ENCODE results near the gene ADGRF5.
"Not testable (repeated sequence)": the region's sequence is repeated elsewhere in the genome, so short reads cannot be mapped to it uniquely, and the experiment has no call there.

ADGRF5 gene

DNA sequence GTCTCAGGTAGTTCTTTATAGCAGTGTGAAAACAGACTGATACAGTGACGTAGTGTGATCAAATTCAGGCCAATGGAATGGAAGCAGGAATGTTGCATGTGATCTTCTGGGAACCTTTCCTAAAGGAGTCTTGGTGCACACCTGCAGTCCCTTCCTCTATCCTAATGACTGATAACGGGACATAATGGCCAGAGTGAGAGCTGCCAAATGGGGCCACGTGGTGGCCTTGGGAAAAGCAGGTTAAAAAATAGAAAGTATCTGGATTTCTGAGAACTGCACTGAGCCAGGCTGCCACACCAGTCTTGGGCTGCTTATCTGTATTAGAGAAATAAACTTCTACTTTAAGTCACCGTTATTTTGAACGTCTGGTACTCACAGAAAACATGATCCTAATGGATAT lies 76.6 kb downstream of the ADGRF5 start:
- Histone ChIP-seq H3K4me3 (ENCODE audit: severe bottlenecking) (no peak overlapping the region), H3K36me3 (ENCODE audit: low read depth) (no peaks in the 10 kb centered on the region), H3K27me3 (ENCODE audit: insufficient read depth, poor library complexity, severe bottlenecking) (no peaks in the 10 kb centered on the region), H3K27ac (ENCODE audit: poor library complexity, severe bottlenecking) (no peak overlapping the region), H3K4me1 (ENCODE audit: insufficient read depth, poor library complexity, severe bottlenecking) (no peaks in the 10 kb centered on the region), H3K9me3 (ENCODE audit: severe bottlenecking) (peaks cover 9% of the 10 kb centered on the region)
- TF ChIP-seq, protein P1, sequence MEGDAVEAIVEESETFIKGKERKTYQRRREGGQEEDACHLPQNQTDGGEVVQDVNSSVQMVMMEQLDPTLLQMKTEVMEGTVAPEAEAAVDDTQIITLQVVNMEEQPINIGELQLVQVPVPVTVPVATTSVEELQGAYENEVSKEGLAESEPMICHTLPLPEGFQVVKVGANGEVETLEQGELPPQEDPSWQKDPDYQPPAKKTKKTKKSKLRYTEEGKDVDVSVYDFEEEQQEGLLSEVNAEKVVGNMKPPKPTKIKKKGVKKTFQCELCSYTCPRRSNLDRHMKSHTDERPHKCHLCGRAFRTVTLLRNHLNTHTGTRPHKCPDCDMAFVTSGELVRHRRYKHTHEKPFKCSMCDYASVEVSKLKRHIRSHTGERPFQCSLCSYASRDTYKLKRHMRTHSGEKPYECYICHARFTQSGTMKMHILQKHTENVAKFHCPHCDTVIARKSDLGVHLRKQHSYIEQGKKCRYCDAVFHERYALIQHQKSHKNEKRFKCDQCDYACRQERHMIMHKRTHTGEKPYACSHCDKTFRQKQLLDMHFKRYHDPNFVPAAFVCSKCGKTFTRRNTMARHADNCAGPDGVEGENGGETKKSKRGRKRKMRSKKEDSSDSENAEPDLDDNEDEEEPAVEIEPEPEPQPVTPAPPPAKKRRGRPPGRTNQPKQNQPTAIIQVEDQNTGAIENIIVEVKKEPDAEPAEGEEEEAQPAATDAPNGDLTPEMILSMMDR (IDR thresholded peaks at IDR 0.05; ENCODE audit: poor library complexity, severe bottlenecking): no peak
- DNase-seq (ENCODE audit: low spot score) (no peak), ATAC-seq (ENCODE audit: low read depth) (no peak)

DNA sequence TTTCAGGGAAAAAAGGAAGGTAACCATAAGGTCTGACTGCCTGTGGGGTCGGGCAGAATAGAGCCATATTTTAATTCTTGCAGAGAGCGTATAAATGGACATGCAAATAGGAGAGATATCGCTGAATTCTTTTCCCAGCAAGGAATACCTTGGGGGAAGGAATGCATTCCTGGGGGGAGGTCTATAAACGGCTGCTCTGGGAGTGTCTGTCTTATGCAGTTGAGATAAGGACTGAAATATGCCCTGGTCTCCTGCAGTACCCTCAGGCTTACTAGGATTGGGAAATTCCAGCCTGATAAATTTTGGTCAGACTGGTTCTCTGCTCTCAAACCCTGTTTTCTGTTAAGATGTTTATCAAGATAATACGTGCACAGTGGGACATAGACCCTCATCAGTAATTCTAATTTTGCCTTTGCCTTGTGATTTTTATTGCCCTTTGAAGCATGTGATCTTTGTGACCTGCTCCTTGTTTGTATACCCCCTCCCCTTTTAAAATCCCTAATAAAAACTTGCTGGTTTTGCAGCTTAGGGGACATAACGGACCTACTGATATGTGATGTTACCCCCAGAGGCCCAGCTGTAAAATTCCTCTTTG lies 79.4 kb downstream of the ADGRF5 start:
- H3K4me1 ChIP-seq (ENCODE audit: insufficient read depth, poor library complexity, severe bottlenecking); H3K27ac ChIP-seq (ENCODE audit: poor library complexity, severe bottlenecking); H3K27me3 ChIP-seq (ENCODE audit: insufficient read depth, poor library complexity, severe bottlenecking); DNase-seq (ENCODE audit: low spot score); H3K9me3 ChIP-seq (ENCODE audit: severe bottlenecking); H3K36me3 ChIP-seq (ENCODE audit: low read depth); H3K4me3 ChIP-seq (ENCODE audit: severe bottlenecking); ATAC-seq (ENCODE audit: low read depth): not testable (repeated sequence)

DNA sequence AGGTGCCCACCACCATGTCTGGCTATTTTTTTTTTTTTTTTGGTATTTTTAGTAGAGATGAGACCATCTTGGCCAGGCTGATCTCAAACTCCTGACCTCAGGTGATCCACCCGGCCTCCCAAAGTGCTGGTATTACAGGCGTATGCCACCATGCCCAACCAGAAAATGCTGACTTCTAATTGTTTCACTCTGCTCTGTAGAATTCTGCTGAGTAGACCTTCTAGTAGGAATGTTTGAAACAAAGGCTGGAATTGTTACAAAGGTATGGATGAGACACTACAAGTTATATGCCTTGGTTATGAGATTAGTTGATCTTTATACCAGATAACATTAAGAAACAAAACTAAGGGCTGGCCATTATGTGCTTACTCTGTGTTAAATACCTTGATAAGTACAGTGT lies 83.7 kb downstream of the ADGRF5 start:
- no peak for ATAC-seq (ENCODE audit: low read depth)
- Histone ChIP-seq H3K9me3 (ENCODE audit: severe bottlenecking) (peaks cover 9% of the 10 kb centered on the region), H3K36me3 (ENCODE audit: low read depth) (no peaks in the 10 kb centered on the region), H3K4me3 (ENCODE audit: severe bottlenecking) (no peak overlapping the region), H3K4me1 (ENCODE audit: insufficient read depth, poor library complexity, severe bottlenecking) (no peaks in the 10 kb centered on the region), H3K27ac (ENCODE audit: poor library complexity, severe bottlenecking) (no peak overlapping the region), H3K27me3 (ENCODE audit: insufficient read depth, poor library complexity, severe bottlenecking) (no peaks in the 10 kb centered on the region)
- TF ChIP-seq, protein P1 (IDR thresholded peaks at IDR 0.05; ENCODE audit: poor library complexity, severe bottlenecking): no peak
- DNase-seq (ENCODE audit: low spot score): no peak

DNA sequence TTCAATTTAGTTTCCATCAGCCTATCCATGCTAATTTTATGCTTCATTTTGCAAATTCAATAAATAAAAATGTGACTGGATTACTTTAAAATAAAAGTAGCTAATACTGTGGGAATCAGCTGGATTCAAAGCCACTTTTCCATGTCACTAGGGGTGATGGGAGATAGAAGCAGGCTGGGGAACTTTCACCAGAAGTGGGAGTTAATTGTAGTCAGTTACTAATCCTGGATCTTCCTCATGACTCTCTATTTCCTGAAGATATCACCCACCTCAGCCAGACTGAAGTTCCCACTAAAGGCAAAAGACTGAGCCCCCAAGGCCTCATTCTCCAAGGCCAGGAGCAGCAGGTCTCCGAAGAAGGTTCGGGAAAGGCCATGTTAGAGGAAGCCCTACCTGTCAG lies 86.7 kb downstream of the ADGRF5 start:
- H3K4me1 ChIP-seq (ENCODE audit: insufficient read depth, poor library complexity, severe bottlenecking); H3K27ac ChIP-seq (ENCODE audit: poor library complexity, severe bottlenecking); H3K9me3 ChIP-seq (ENCODE audit: severe bottlenecking); H3K4me3 ChIP-seq (ENCODE audit: severe bottlenecking); ATAC-seq (ENCODE audit: low read depth); H3K27me3 ChIP-seq (ENCODE audit: insufficient read depth, poor library complexity, severe bottlenecking); H3K36me3 ChIP-seq (ENCODE audit: low read depth); DNase-seq (ENCODE audit: low spot score): not testable (repeated sequence)

DNA sequence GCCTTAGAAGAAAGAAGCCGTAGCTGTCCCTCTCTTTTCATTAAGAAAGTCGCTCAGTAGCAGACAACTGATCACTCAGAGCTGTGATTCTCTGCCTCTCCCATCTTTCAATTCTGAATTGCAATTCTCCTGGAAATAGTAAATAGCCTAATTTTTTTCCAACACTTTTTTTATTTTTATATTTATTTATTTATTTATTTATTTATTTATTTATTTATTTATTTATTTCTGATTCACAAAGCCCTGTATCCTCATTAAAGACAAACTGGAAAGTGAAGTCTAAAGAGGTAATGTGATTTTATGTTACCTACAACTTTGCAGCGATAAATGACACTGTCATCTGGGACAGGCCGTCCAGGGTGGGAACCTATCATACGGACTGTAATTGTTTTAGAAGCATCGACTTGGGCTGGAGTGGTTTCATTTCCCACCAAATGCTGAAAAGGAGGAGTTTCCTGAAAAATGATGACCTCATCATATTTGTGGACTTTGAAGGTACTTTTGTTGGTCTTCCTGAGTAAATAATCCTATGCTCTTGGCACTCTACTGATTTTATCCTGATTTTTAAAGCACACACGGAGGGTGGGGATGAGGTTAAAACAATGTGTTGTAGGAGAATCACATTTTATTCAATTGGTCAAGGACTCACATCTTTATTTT lies 87.4 kb downstream of the ADGRF5 start:
- not testable (repeated sequence) for H3K4me3 ChIP-seq (ENCODE audit: severe bottlenecking); H3K9me3 ChIP-seq (ENCODE audit: severe bottlenecking); H3K27ac ChIP-seq (ENCODE audit: poor library complexity, severe bottlenecking); H3K27me3 ChIP-seq (ENCODE audit: insufficient read depth, poor library complexity, severe bottlenecking); H3K36me3 ChIP-seq (ENCODE audit: low read depth); ATAC-seq (ENCODE audit: low read depth); H3K4me1 ChIP-seq (ENCODE audit: insufficient read depth, poor library complexity, severe bottlenecking); DNase-seq (ENCODE audit: low spot score)

DNA sequence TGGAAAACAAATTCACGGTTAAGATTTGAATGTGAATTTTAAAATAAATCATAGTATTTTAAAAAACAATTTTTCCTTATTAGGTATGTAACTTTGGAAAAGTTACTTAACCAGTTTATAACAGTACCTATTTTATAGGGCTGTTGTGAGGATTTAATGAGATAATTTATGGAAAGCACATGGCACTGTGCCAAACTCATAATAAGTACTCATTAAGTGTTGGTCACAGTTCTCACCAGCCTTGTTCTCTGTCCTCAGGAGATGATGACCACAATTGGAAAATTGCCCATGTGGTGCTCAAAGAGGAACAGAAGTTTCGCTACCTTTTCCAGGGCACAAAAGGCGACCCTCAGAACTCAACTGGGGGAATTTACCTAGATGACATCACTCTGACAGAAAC lies 88.9 kb downstream of the ADGRF5 start:
- no peak for DNase-seq (ENCODE audit: low spot score)
- H3K27me3 ChIP-seq (ENCODE audit: insufficient read depth, poor library complexity, severe bottlenecking): no peaks in the 10 kb centered on the region
- no peak for ATAC-seq (ENCODE audit: low read depth)
- H3K4me1 ChIP-seq (ENCODE audit: insufficient read depth, poor library complexity, severe bottlenecking): no peaks in the 10 kb centered on the region
- no peak overlapping the region for H3K27ac ChIP-seq (ENCODE audit: poor library complexity, severe bottlenecking)
- no peaks in the 10 kb centered on the region for H3K36me3 ChIP-seq (ENCODE audit: low read depth)
- TF ChIP-seq, protein P1 (IDR thresholded peaks at IDR 0.05; ENCODE audit: poor library complexity, severe bottlenecking): no peak
- H3K9me3 ChIP-seq (ENCODE audit: severe bottlenecking): no peaks in the 10 kb centered on the region
- no peak overlapping the region for H3K4me3 ChIP-seq (ENCODE audit: severe bottlenecking)

All from RWPE2 (cell line).